Stimulated activated CD4-positive, alpha-beta T cell treated with anti-CD3 and anti-CD28 coated beads, TNF-alpha, amount 100 ng/mL, for 4 hours (primary cell): Measurements from ENCODE around the gene TRPM1.

Experiments
- DNase-seq, 3 experiments: peaks; one replicate each; pipeline ENCODE4 v3.0.0-alpha.2; 2020; ENCODE audit warnings: low read depth in 3 of 3

TRPM1 gene

GRCh38 chr15:31083370-31083780 is 18.1 kb downstream of the TRPM1 start:
- DNase-seq = no peak

DNA sequence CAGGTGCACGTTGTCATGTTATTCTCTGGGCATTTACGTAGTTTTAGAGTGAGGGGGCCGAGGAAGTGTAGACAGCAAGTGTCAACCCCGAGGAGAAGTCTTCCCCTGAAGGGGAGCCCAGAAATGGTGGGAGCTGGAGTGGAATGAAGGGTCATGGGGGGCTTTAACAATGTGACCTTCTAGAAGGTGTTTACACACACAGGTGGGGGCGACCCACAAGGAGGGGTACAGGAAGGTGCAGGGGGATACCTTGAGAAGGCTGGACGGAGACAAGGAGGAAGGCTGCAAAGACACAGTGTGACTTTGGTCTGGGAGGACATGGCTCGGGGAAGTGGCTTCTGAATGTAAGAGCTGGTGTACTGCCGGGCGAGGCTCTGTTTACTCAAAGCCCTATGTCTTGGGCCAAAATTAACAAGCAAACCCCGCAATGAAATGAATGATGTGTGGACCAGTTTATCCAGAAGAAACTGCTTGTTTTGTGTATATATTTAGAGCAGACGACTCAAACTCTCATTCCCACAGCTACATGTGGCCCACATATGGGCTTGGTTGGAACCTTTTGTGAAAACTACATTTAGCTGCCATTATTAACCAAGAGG is 18.7 kb downstream of the TRPM1 start:
- no peak for DNase-seq

DNA sequence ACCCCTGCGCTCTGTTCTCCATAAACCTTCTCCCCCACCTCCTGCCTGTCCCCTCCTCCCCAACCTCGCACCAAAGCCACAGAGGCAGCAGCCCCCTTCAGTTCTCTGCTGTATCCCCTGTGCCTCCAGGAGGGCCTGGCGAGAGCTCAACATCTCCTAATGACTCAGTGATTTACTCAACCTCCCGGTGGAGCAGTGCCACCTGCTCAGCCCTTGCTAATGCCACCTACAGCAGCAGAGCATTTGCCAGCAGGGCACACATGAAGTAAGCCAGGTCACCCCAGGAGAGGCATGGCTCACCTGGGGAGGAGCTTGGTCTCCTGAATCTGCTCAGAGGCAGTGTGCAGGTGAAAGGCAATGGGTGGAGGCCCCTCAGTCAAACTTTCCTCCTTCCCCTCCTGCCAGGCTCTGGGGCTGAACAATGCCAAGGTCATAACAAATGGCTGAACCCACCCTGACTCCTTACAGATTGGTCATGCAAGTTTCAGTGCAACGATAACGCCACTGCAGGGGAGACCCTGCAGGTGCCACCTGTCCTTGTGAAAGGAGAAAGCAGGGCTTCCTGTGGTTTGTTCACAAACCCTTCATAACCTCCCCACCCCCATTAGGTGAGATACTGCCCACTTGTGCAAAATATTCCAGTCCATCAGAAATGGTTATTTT is 19.8 kb downstream of the TRPM1 start:
- no peak for DNase-seq

GRCh38 chr15:31081056-31081455 is 20.5 kb downstream of the TRPM1 start:
- DNase-seq = no peak

- peak in 1 of 3 experiments; percentile 8 for DNase-seq
Observed at GRCh38 chr15:31080591-31081014, 20.9 kb downstream of the TRPM1 start.

DNA sequence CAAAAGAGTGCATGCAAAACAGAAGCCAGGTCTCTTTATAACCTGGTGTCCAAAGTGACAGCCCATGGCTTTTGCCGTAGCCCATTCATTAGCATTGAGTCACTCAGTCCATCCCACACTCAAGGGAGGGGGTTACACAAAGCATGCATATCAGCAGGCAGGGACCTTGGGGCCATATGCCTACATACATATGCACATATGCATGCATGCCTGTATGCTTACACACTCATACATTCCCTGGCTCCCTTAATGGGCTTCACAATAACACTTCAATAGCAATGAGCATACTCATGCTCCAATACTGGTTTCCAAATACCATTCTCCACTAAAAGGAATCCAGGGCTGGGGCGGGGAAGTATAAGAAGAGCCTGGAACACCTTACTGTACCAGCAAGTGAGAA is 22.0 kb downstream of the TRPM1 start:
- no peak for DNase-seq

GRCh38 chr15:31078471-31078870 is 23.1 kb downstream of the TRPM1 start:
- no peak for DNase-seq

DNA sequence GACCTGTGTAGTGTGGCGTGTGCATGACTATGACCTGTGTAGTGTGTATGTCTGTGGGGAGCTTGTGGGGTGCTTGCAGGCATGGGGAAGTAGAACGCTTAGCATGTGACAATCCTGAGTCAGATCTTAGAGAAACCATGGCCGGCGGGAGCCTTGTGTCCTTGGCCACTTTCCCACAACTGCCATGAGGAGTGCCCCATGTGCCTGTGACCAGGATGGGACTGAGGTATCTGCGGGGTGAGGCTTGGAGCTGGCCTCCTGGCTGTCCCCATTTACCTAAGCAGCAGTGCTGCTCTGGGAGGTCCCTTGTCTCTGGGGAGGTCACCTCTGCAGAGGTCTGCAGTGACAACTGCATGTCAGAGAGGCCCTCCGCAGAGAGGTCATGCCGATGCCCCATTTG is 23.6 kb downstream of the TRPM1 start:
- no peak for DNase-seq

DNA sequence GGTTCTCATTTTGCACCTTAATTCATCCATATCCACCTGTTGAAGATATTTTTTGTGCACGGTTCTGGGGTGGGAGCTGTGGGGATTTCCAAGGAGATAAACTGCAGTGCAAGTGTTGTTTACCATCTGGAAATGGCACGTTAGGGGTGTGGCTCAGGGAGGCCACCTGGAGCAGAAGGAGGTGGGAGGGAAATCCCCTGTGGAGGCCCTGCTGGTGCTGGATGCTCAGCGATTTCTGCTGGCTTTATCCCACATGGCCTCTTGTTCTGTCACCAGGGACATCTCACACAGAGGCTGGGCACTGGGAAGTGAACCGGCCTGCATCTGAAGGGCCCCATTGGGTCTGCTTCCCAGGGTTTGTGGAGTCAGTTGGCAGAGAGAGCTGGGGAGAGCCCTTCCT is 24.3 kb downstream of the TRPM1 start:
- no peak for DNase-seq

DNA sequence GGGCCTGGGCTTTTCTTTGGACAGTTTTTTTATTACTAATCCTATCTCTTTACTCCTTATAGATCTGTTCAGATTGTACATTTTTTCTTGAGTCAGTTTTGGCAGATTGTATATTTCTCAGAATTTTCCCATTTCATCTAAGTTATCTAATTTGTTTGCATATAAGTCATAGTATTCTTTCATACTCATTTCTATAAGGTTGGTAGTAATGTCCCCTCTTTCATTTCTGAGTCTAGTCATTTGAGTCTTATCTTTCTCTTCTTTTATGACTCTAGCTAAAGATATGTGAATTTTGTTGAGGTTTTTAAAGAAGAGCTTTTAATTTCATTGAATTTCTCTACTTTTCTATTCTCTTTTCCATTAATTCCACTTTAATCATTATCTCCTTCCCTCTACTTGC is 27.2 kb downstream of the TRPM1 start:
- no peak for DNase-seq

DNA sequence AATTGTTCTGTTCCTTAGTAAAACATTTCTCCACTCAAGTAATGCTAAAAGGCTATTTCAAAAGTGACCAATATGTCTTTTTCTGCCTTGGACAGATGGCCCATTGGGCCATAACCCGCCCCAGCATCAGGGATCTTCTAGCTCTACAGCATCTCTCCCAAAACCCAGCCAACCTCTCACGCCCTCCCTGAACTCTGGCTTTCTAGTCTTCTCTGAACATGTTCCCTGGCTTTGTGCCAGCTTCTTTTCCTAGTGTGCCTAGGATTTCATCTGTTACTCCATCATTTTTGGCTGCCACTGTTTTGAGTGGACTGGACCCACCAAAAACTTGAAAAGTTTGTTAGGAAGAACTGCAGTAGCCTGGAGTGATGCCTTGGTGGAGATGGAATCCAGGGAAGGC is 30.7 kb downstream of the TRPM1 start:
- no peak for DNase-seq

GRCh38 chr15:31069360-31070000 is 32.0 kb downstream of the TRPM1 start:
- DNase-seq = no peak

- no peak for DNase-seq
Observed at GRCh38 chr15:31067890-31068603, 33.5 kb downstream of the TRPM1 start.

DNA sequence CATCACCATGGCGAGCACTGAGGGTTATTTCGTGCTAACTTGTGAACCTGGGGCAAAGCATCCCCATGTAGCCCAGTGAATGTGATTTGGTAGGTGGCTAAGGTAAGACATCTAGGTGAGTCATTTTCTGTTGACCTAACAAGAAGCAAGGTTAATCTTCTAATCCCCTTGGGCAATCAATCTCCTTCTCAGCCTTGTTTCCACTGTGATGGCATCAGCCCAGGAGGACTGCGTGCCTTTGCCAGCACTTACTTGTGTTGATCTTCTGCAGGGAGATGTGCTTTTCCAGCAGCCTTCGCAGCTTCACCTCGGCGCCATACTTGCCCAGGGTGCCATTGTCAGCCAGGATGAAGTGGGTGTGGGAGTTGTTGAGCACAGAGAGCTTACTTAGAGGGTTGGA is 35.7 kb downstream of the TRPM1 start:
- DNase-seq = no peak

DNA sequence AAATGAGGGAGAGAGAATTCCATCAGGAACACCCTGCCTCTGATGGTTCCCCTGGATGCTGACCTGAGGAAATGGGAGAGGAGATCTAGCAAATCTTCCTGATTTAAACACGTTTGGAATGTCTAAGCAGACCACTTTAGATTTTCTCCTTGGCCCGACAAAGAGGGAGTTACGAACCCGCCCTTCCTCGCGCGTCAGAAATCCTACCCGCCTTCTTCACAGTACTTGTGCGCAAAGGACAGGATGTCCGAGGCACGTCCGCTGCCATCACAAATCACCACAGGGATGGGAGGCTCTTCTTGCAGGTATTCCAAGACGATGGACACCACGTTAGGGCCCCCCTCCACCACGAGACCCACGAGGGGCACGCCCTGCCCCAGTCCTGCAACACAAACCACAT is 38.6 kb downstream of the TRPM1 start:
- no peak for DNase-seq

DNA sequence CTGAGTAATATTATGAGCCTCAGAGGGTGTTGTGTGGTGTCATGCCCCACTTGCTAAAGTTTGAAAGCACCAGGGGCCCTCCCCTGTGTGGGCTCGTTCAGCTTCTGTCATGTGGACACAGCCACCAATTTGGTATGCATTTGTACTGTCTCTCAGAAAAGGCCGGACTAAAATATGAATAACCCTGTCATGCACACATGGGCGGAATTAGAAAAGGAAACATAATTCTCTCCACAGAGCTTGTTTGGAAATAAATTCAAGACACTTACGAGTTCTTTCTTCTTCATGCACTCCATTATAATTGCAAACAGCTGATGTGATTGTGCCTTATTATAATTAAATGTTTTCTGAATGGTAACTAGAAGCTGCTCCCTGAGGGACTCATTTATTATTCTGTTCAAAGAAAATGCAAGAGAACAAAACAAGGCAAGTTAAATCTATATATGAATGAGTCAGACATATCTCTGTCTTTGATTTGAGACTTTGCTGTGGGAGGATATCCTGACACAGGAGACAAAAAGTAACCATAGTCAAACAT is 39.1 kb downstream of the TRPM1 start:
- no peak for DNase-seq

DNA sequence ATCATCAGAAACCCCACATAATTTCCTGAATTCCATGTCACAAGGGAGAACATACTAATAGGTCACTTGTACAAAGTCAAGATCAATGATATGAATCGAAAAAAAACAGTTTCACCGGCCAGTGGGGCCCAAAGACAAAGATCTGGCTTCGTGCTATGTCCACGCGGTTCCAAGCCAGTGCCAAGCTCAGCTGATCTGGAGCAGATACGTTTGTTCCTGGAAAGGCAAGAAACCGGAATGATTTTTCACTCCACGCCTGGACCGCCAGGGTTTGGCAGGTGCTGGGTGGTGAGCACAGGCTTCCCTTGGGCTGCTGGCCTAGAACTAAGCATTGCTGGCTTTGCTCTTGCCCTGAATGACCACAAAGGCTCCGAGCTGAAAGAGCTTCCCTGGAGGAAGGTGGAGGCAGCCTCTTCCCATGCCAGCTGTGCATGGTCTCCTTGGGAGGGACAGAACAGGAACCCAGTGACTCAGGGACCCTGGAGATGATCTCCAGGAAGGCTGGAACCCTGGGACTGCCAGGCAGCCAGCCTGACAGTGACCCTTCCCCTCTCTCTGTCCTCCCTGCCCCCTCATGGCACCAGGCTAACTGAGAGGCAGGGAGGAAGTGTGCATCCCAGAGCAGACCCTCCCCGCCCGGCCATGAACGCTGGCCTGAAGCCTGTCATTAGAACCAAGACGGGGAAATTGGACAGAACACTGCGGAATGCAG is 40.9 kb downstream of the TRPM1 start:
- no peak for DNase-seq

DNA sequence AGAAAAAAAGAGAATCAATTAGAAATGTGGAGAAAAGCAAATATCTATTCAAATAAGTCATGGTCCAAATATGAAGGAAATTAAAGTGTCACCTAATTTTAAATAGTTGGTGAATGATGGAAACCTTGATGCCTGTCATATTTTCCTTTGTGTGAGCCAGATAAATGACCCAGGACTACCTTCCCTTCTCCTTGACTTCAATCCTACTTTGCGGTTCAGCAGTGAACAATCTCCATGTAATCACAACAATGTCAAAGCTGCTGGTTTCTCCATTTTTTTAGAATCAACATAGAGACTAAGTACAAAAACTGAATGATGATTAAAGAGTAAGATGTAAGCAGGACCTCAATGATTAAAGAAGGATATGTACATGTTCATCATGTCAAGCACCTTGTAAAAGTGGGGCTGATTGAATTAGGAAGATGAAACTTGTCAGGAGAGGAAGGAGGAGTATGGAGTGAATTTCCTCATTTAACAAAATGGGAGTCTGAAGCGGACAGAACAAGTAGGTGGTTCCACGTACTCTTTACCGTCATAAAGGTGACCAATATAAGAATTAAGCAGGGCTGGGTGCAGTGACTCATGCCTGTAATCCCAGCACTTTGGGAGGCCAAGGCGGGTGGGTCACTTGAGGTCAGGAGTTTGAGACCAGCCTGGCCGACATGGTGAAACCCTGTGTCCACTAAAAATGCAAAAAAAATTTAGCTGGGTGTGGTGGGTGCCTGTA is 43.1 kb downstream of the TRPM1 start:
- DNase-seq = no peak

GRCh38 chr15:31051496-31052080 is 49.9 kb downstream of the TRPM1 start:
- DNase-seq = no peak

GRCh38 chr15:31050953-31051352 is 50.6 kb downstream of the TRPM1 start:
- DNase-seq = no peak
